HG03064 (cell line): ENCODE data around the gene SPATA31D1.

ENCODE experiments used
- ATAC-seq: cut with Tn5 transposase; IDR thresholded peaks from one replicate; pipeline ENCODE4 v1.9.1; 2021; ENCODE audit warnings: low read depth; ENCODE audit not compliant: unreplicated experiment

The SPATA31D1 gene

DNA sequence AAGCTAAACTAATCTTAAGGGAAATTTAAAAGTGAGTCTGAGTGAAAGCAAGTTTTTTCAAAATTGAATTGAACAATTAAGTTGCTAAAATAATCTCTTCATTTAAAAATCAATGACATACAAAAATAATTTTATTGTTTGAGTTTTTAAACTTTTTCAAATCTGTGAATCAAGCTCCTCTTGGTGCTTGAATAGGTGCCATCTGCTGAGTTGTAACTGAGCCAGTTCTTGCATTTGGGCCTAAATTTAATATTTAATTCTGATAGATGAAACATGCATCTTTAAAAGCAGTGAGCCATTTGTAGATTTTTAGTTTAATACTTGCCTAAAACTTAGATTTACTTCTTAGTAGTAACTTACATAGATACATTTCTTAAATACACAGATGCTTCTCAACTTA is 31.8 kb downstream of the SPATA31D1 start:
- ATAC-seq: no peak

DNA sequence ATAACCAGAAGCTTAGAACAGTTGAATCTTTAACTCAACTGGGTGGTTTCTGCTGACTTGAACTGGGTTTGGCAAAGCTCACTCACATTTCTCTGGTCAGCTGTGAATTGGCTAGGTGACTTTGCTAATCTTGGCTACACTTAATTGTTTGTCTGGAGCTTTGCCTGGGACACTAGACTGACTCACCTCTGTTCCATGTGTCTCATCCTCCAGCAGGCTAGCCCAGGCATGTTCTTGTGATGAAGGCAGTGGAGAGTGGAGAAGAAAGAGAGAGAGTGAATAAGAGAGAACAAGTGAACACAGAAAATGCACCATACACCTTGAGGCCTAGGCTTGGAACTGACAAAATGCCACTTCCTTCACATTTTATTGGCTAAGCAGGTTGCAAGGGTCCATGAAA is 32.6 kb downstream of the SPATA31D1 start:
- ATAC-seq: no peak

DNA sequence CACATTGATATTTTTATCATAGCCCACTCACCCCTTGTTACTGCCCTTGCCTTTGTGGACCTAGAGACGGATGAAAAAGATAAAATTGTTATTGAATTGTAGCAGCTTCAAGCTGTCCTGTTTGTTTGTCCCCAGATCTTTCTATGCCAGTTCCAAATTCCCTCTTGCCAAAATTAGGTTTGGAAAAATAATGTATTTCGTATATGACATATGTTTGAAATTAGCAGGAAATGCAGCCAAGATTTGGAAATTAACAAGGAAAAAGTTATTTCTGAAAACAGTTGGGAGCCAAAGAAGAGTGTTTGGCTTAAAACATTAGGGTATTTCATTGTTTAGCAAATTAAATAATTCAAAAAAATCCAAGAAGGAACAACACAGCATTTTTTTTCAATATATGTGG is 33.5 kb downstream of the SPATA31D1 start:
- ATAC-seq: no peak

DNA sequence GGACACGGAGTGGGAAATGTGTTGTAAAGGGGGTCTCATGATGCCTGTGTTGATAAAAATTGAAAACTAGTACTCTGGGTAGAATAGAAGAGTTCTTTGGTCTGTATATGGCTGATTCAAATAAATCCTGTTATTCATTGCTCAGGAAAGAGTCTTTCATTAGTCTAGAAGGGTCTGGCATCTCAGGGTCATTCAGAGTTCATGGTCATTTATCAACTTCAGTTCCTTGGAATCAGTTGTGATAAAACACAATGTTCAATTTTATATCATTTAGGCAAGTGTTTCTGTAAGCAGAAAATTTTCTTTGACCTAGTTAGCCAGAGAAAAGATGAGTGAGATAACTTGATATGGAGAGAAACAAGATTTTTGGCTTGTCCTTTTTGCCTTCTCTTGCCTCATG is 36.3 kb downstream of the SPATA31D1 start:
- no peak for ATAC-seq

DNA sequence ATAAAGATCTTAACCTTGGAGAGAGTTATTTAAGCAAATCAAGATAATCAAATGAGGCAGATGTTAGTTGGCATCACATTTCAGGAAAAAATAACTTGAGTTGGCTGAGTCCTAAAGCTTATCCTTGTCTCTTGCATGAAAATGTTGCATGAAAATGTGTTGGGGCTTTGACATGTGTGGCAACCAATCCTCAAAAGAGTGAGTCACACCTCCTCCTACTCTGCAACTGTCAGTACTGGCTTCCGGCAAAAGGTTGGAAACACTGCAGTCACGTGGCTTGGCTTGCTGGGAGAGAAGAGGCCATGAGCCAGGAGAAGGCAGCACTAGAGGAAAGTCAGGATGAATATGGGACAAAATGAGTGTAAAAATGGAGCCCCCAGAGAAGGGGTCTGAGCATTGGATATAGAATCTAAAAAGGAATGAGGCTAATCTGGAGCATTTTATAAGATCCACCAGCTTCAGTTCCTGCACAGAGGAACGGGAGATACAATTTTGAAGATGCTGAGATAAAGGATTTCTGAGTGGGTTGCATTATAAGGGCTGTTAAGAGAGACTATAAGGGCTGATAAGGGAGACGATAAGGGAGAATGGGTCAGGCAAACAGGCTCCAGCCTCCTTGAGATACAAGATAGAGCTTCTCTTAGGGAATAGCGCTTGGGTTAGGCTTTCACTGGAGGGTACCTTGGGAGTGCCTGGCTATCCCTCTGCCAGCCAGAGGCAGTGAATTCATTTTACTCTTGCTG is 43.1 kb downstream of the SPATA31D1 start:
- ATAC-seq: no peak

DNA sequence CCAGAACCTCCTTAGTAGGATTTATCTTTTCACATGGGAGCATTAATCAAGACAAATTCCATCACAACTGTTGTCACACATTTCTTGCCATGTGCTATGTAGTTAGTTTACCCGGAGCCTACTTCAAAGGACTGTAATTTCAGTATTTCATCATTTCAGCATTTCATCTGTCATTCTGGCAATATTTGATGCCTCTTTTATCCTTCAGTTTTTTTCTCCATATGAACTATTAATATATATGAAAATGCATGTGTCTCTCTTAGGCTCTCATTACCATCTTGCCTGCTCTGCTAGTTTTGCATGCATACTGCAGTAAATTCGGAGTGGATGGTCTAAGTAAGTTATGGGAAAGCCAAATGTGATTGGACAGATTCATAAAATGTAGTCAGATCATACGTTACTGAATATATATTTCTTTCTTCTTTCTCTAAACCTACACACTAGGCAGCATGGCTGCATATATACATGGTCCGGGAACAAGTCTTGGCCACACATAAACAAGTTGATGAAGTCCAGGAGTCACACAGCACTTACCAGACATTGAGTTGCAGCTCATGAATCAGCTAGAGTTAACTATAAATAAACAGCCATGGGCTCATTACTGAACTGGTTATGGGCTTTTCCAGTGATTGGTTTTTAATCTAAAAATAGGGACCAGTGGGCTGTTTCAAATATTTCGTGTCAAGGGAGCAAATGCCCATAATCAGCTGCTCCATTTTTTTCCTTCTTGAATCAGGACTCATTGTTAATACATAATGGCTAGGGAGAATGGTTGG is 46.6 kb downstream of the SPATA31D1 start:
- ATAC-seq: no peak

DNA sequence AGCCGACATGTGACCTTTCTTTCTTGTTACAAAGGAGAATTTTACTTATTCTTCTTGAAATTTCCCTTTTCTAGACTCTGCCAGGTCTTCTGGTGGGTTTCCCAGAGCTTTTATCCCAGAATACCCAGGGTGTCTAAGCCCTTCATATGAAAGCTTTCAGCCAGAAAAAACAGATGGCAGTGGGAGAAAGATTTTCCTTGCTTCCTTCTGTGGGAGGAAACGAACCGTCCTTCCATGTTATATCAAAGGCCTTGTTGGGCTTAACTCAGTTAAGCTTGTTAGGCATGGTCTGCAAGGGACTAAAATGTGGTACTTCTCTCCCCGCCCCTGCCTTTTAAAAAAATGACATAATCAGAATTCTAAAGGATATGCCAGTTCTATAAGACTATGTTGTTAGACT is 47.5 kb downstream of the SPATA31D1 start:
- ATAC-seq: no peak

DNA sequence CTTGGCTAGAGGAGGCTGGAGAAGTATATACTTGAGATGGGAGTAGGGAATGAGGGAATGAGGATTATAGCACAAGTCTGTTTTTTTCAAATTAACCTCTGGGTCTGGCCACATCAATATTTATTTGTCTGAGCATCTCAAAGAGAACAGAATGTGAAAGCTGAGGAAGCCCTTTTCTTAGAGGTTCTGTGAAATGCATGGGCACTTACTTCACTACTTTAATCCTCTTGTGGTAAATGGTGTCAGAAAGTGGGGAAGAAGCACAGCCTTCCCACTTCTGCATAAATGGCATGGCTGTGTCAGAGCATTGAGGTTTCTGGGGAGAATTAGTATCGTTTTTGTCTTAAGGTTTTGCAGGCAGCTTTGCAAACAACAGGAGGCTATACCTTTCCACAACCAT is 48.6 kb downstream of the SPATA31D1 start:
- no peak for ATAC-seq

DNA sequence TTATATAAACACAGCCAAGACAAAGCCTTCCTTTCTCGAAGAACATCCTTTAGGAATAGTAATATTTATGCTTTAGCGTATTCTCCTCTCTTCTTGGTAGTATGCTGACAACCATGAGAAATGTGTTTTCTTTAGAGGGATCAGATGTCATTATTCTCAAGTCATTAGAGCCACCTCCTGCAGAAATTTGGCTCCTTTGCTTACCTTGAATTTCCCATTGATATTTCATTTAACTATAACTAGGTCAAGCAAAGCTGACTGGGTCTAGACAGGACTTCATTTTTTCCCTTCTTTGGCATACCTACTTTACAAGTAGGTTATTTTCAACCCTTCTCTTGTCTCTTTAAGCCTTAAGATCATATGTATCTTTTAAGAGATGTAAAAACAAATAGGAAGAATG is 50.3 kb downstream of the SPATA31D1 start:
- no peak for ATAC-seq
